PC-3 (cell line): Measurements from ENCODE around the gene KRT81. TPM values are rescaled to one million over a fixed set of nuclear protein-coding genes. Genes with fewer than 3 reads are reported as not detected.

Source experiments
- ATAC-seq: fragments of 200-7000 bp; cut with Tn5 transposase; 2 replicates; pipeline ENCODE4 v1.9.1; 2020; ENCODE audit warnings: mild to moderate bottlenecking, moderate library complexity
- BruUV-seq: library from RNA; stranded (reverse); fragments of 400-500 nt; replicated peaks from 2 replicates; lab custom pipeline; 2021; lab: Mats Ljungman, UMichigan
- CTCF ChIA-PET: fragments of 300-600 bp; sonication (Branson Sonifier 250); formaldehyde crosslinking; loops from one replicate; lab custom pipeline; 2022; ENCODE audit warnings: antibody characterized with exemption; lab: Charles Lee
- POLR2A ChIA-PET: fragments of 300-600 bp; sonication (Branson Sonifier 250); formaldehyde crosslinking; loops from one replicate; lab custom pipeline; 2022; ENCODE audit warnings: antibody characterized with exemption; ENCODE audit not compliant: unreplicated experiment; lab: Charles Lee
- DNase-seq: peaks from one replicate; pipeline ENCODE4 v3.0.0-alpha.2; 2015
- H2AFZ ChIP-seq: fragments of 300-600 bp; sonication (generic); 2 replicates; pipeline ENCODE4 v1.6.0; 2016; ENCODE audit warnings: antibody characterized with exemption, low read length
- H3F3A ChIP-seq: fragments of 300-600 bp; sonication (generic); one replicate; pipeline ENCODE4 v1.6.0; 2017; ENCODE audit warnings: antibody characterized with exemption, low read length, control low read depth, mild to moderate bottlenecking; ENCODE audit not compliant: unreplicated experiment
- H3K27ac ChIP-seq: fragments of 300-600 bp; sonication (generic); 2 replicates; pipeline ENCODE4 v1.5.1; 2016; ENCODE audit warnings: mild to moderate bottlenecking, low read length
- H3K27me3 ChIP-seq: fragments of 300-600 bp; sonication (generic); 2 replicates; pipeline ENCODE4 v1.6.1; 2016; ENCODE audit warnings: low read length, mixed read lengths
- H3K36me3 ChIP-seq: fragments of 300-600 bp; sonication (generic); 2 replicates; pipeline ENCODE4 v1.6.1; 2016; ENCODE audit warnings: low read depth, mixed run types, low read length, mixed read lengths
- H3K4me1 ChIP-seq: fragments of 300-600 bp; sonication (generic); 2 replicates; pipeline ENCODE4 v1.5.1; 2016; ENCODE audit warnings: low read length; ENCODE audit not compliant: insufficient read depth
- H3K4me2 ChIP-seq: fragments of 300-600 bp; sonication (generic); 2 replicates; pipeline ENCODE4 v1.6.0; 2016; ENCODE audit warnings: low read length
- H3K4me3 ChIP-seq: fragments of 300-600 bp; sonication (generic); 2 replicates; pipeline ENCODE4 v1.5.1; 2016; ENCODE audit warnings: mild to moderate bottlenecking, low read length, mixed read lengths
- H3K79me2 ChIP-seq: fragments of 300-600 bp; sonication (generic); 2 replicates; pipeline ENCODE4 v1.6.1; 2017; ENCODE audit warnings: low read length, mixed read lengths
- H3K9ac ChIP-seq: fragments of 300-600 bp; sonication (generic); 2 replicates; pipeline ENCODE4 v1.6.0; 2016; ENCODE audit warnings: mild to moderate bottlenecking, low read length
- H3K9me2 ChIP-seq: fragments of 300-600 bp; sonication (generic); replicated peaks from 2 replicates; pipeline ENCODE4 v1.6.1; 2016; ENCODE audit warnings: mixed run types, low read length, mixed read lengths
- H3K9me3 ChIP-seq: fragments of 300-600 bp; sonication (generic); 2 replicates; pipeline ENCODE4 v1.6.1; 2016; ENCODE audit warnings: low read length, mixed read lengths
- H4K20me1 ChIP-seq: fragments of 300-600 bp; sonication (generic); 2 replicates; pipeline ENCODE4 v1.6.1; 2016; ENCODE audit warnings: low read length, mixed read lengths
- EZH2 ChIP-seq: fragments of 300-600 bp; sonication (generic); IDR thresholded peaks from one replicate; pipeline ENCODE4 v1.6.1; 2017; ENCODE audit warnings: antibody characterized with exemption, mild to moderate bottlenecking, low read length; ENCODE audit not compliant: unreplicated experiment
- EZH2phosphoT487 ChIP-seq: fragments of 300-600 bp; sonication (generic); IDR thresholded peaks from 2 replicates; pipeline ENCODE4 v1.6.1; 2018; ENCODE audit warnings: mild to moderate bottlenecking, antibody characterized with exemption, low read length, borderline replicate concordance
- intact Hi-C: fragments of 100-400 bp; cut with micrococcal nuclease; formaldehyde crosslinking; loops from 2 replicates; pipeline ENCODE4 v1.9.0; 2023
- total RNA-seq: library from RNA; depleted of rRNA; stranded (reverse); fragments of >200 nt; gene quantifications from 2 replicates; pipeline ENCODE4 v1.2.3, GENCODE V29; 2014
- TF ChIP-seq, protein P1 (sequence below): fragments of 300-600 bp; sonication (generic); conservative IDR thresholded peaks from 2 replicates; pipeline ENCODE4 v1.5.1; 2017; ENCODE audit warnings: antibody characterized with exemption, low read depth, mild to moderate bottlenecking, low read length

The KRT81 gene
- total RNA-seq, 1 experiment from 2014 or later, result 1,688 TPM

DNA sequence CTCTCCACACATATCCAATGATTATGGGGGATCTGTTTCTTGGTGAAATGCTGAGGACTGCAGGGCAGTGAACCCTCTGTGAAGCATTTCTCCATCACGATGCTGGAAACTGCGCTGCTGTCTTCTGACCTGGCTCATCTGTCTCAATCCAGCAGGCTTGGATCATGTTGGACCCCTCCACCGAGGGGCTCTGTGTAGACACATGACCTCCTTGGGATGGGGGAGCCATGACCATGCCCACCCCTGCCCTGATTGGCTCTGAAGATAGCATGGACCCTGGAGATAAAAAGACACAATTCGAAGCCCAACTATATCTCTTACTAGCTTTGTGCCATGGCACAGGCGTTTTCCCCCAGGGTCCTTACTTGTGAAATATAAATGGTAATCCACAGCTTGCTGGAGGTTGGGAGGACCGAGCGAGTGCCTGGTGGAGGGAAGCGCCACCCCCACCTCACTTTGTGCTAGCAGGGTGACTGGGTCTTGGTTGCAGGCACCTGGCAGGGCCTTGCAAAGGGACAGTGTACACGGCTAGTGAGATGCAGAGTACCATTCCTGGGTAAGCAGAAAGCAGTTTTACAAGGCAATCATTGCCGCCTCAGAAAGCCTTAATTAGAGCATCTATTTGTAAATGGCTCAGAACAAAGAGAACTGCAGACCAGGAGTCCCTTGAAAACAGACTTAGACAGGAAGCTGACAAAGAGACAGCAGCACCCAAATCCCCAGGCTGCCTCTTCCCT is 32.2 kb upstream of the KRT81 start:
- no peak for ATAC-seq
- no peak for DNase-seq
- H4K20me1 ChIP-seq, result no peaks in the 10 kb centered on the region
- TF ChIP-seq EZH2phosphoT487, result no peak
- TF ChIP-seq, protein P1, sequence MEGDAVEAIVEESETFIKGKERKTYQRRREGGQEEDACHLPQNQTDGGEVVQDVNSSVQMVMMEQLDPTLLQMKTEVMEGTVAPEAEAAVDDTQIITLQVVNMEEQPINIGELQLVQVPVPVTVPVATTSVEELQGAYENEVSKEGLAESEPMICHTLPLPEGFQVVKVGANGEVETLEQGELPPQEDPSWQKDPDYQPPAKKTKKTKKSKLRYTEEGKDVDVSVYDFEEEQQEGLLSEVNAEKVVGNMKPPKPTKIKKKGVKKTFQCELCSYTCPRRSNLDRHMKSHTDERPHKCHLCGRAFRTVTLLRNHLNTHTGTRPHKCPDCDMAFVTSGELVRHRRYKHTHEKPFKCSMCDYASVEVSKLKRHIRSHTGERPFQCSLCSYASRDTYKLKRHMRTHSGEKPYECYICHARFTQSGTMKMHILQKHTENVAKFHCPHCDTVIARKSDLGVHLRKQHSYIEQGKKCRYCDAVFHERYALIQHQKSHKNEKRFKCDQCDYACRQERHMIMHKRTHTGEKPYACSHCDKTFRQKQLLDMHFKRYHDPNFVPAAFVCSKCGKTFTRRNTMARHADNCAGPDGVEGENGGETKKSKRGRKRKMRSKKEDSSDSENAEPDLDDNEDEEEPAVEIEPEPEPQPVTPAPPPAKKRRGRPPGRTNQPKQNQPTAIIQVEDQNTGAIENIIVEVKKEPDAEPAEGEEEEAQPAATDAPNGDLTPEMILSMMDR, result no peak
- H3K9me3 ChIP-seq, result no peaks in the 10 kb centered on the region
- no peak overlapping the region for H3K4me3 ChIP-seq
- intact Hi-C loops, result no loop called here
- no peaks in the 10 kb centered on the region for H3F3A ChIP-seq
- CTCF ChIA-PET, result no interaction called here
- no peak overlapping the region for H3K9ac ChIP-seq
- no peak overlapping the region for H3K27ac ChIP-seq
- H3K27me3 ChIP-seq, result no peaks in the 10 kb centered on the region
- H3K4me2 ChIP-seq, result no peak overlapping the region
- peaks cover 15% of the 10 kb centered on the region for H3K4me1 ChIP-seq
- H3K36me3 ChIP-seq, result no peaks in the 10 kb centered on the region
- no peaks in the 10 kb centered on the region for H3K79me2 ChIP-seq
- no peak overlapping the region for H2AFZ ChIP-seq
- BruUV-seq, result no TSS peak
- no peaks in the 10 kb centered on the region for H3K9me2 ChIP-seq
- POLR2A ChIA-PET, result no interaction called here

DNA sequence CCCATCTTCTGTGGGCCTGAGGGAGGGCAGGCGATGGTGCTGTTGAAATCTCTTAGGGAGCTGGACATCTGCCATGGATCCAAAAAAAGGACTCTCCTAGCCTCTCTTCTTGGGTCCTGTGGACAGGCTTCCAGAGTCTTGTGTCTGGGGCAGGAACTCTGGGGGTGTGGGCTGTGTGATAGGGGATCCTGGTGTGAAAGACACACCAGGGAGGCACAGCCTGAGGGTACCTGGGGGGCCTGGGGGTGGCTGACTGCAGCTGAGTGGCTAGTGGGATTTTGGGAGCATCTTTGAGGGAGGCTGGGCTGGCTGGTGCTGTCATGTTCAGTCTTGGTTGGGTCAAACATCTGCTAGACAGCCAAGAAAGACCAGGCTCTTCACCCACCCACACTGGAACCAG is 31.7 kb upstream of the KRT81 start:
- H3F3A ChIP-seq, result no peaks in the 10 kb centered on the region
- no peak overlapping the region for H3K4me3 ChIP-seq
- TF ChIP-seq EZH2phosphoT487, result no peak
- TF ChIP-seq EZH2, result no peak
- TF ChIP-seq, protein P1, result no peak
- H3K4me1 ChIP-seq, result peaks cover 11% of the 10 kb centered on the region
- no TSS peak for BruUV-seq
- H2AFZ ChIP-seq, result no peak overlapping the region
- no peaks in the 10 kb centered on the region for H3K36me3 ChIP-seq
- no peaks in the 10 kb centered on the region for H3K9me2 ChIP-seq
- no peaks in the 10 kb centered on the region for H3K79me2 ChIP-seq
- CTCF ChIA-PET, result no interaction called here
- no peaks in the 10 kb centered on the region for H4K20me1 ChIP-seq
- DNase-seq (no peak), ATAC-seq (no peak)
- H3K27ac ChIP-seq, result no peak overlapping the region
- POLR2A ChIA-PET, result no interaction called here
- H3K27me3 ChIP-seq, result no peaks in the 10 kb centered on the region
- no peak overlapping the region for H3K9ac ChIP-seq
- H3K9me3 ChIP-seq, result no peaks in the 10 kb centered on the region
- intact Hi-C loops, result no loop called here
- no peak overlapping the region for H3K4me2 ChIP-seq

DNA sequence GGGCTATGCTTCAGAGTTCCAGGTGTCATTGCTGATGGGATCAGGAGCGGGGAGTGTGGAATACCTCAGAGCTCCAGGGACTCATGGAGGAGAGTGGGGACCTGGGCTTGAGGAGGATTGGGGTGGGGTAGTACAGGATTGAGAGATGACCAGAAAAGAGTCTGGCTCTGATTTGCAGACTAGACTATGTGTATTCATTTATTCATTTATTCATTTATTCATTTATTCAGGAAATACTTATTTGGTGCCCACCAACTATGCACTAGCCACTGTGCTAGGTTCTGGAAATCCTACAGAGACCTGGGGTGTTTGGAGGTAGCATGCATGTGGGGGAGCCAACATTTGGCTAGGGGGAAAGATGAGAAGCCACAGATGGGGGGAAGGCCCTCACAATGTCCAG is 30.7 kb upstream of the KRT81 start:
- intact Hi-C loops, result no loop called here
- no TSS peak for BruUV-seq

More for the DNA sequence above, 30.7 kb upstream of the KRT81 start:
- Histone ChIP-seq H3K4me2 (no peak overlapping the region), H3K4me3 (no peak overlapping the region), H3K27me3 (no peaks in the 10 kb centered on the region), H4K20me1 (no peaks in the 10 kb centered on the region), H3K4me1 (peaks cover 3% of the 10 kb centered on the region; the same call in 1 of the 2 replicates), H3K9ac (no peak overlapping the region), H3K9me3 (no peaks in the 10 kb centered on the region), H3K27ac (no peak overlapping the region), H3F3A (no peaks in the 10 kb centered on the region), H3K79me2 (no peaks in the 10 kb centered on the region), H3K36me3 (no peaks in the 10 kb centered on the region), H2AFZ (no peak overlapping the region), H3K9me2 (no peaks in the 10 kb centered on the region)
- ATAC-seq, result no peak
- CTCF ChIA-PET, result no interaction called here
- TF ChIP-seq, protein P1, result no peak
- no peak for TF ChIP-seq EZH2phosphoT487
- no peak for TF ChIP-seq EZH2
- POLR2A ChIA-PET, result interaction anchor here (0.6 kb wide), 2 partner anchors 37 to 1543 kb away, joined by 3 to 4 read pairs; no protein-coding TSS in a partner anchor
- DNase-seq, result no peak
